Urinary bladder (tissue), 4 donors: ENCODE data around the gene RAB26. TPM values are rescaled to one million over a fixed set of nuclear protein-coding genes. Genes with fewer than 3 reads are reported as not detected.
A peak's percentile ranks its signal among the peaks of the same experiment; 100 is the strongest.

ENCODE experiments used
- DNase-seq: peaks from one replicate; pipeline ENCODE4 v3.0.0-alpha.2; 2015; ENCODE audit errors: extremely low spot score
- H3K27ac ChIP-seq: one replicate; pipeline ENCODE4 v1.5.1; 2013; ENCODE audit warnings: low read depth, mild to moderate bottlenecking, moderate library complexity
- H3K36me3 ChIP-seq: one replicate; pipeline ENCODE4 v1.6.1; 2013; ENCODE audit warnings: mild to moderate bottlenecking, moderate library complexity; ENCODE audit not compliant: insufficient read depth
- H3K4me1 ChIP-seq: one replicate; pipeline ENCODE4 v1.6.1; 2013; ENCODE audit warnings: mild to moderate bottlenecking, moderate library complexity; ENCODE audit not compliant: insufficient read depth
- H3K4me3 ChIP-seq: one replicate; pipeline ENCODE4 v1.5.1; 2013; ENCODE audit warnings: low read depth, low read length
- WGBS: extraction: QIAGEN DNeasy Blood & Tissue Kit; methylation state at CpG from one replicate; pipeline ENCODE4 v1.1.7; 2013; 5-methylcytosine and 5-hydroxymethylcytosine counted together
- polyA plus RNA-seq: library from polyadenylated mRNA; stranded (reverse); fragments of 200-250 nt; gene quantifications from one replicate; pipeline ENCODE4 v1.2.3, GENCODE V29; 2013
- total RNA-seq: library from RNA; depleted of rRNA; stranded (reverse); fragments of >200 nt; gene quantifications from one replicate; pipeline ENCODE4 v1.2.3, GENCODE V29; 2014
- donor health status: healthy with polysubstance abuse.
- donor health status: healthy.

The RAB26 gene
- total and polyA plus RNA-seq, 2 donors, result 0.63 TPM

GRCh38 chr16:2189252-2189893 is 40.9 kb downstream of the RAB26 start:
- WGBS, result 89% methylated on average over 25 of the region's 25 CpGs
- Histone ChIP-seq H3K27ac (no peak overlapping the region), H3K36me3 (no peaks in the 10 kb centered on the region), H3K4me1 (no peaks in the 10 kb centered on the region), H3K4me3 (no peak overlapping the region)
- no peak for DNase-seq

GRCh38 chr16:2190002-2190658 is 41.7 kb downstream of the RAB26 start:
- Histone ChIP-seq H3K27ac (no peak overlapping the region), H3K36me3 (no peaks in the 10 kb centered on the region), H3K4me3 (no peak overlapping the region), H3K4me1 (no peaks in the 10 kb centered on the region)
- DNase-seq, result no peak
- WGBS, result 82% methylated on average over 24 of the region's 24 CpGs

- DNase-seq, result no peak
- Histone ChIP-seq H3K36me3 (no peaks in the 10 kb centered on the region), H3K4me1 (no peaks in the 10 kb centered on the region), H3K4me3 (no peak overlapping the region), H3K27ac (no peak overlapping the region)
- 79% methylated on average over 25 of the region's 25 CpGs for WGBS
Observed at GRCh38 chr16:2190659-2191445, 42.4 kb downstream of the RAB26 start.

GRCh38 chr16:2191446-2191706 is 43.0 kb downstream of the RAB26 start:
- no peak for DNase-seq

GRCh38 chr16:2194166-2194834 is 45.9 kb downstream of the RAB26 start:
- Histone ChIP-seq H3K4me1 (no peaks in the 10 kb centered on the region), H3K36me3 (no peaks in the 10 kb centered on the region), H3K4me3 (no peak overlapping the region), H3K27ac (no peak overlapping the region)
- peak; percentile 10 for DNase-seq
- WGBS, result 51% methylated on average over 16 of the region's 16 CpGs

More at GRCh38 chr16:2191446-2191706, 43.0 kb downstream of the RAB26 start:
- Histone ChIP-seq H3K27ac (no peak overlapping the region), H3K4me3 (no peak overlapping the region), H3K36me3 (no peaks in the 10 kb centered on the region), H3K4me1 (no peaks in the 10 kb centered on the region)
- 81% methylated on average over 11 of the region's 11 CpGs for WGBS

- DNase-seq, result no peak
- Histone ChIP-seq H3K36me3 (no peaks in the 10 kb centered on the region), H3K4me3 (no peak overlapping the region), H3K27ac (no peak overlapping the region), H3K4me1 (no peaks in the 10 kb centered on the region)
- 16% methylated on average over 10 of the region's 10 CpGs for WGBS
Observed at GRCh38 chr16:2194852-2195321, 46.5 kb downstream of the RAB26 start.

- Histone ChIP-seq H3K4me1 (no peaks in the 10 kb centered on the region), H3K27ac (no peak overlapping the region), H3K36me3 (no peaks in the 10 kb centered on the region), H3K4me3 (peak overlapping the region; percentile 54)
- WGBS, result 3% methylated on average over 49 of the region's 49 CpGs
- DNase-seq, result no peak
Observed at GRCh38 chr16:2195322-2196161, 47.1 kb downstream of the RAB26 start.

GRCh38 chr16:2196162-2196980 is 47.9 kb downstream of the RAB26 start, which contains the start of gene CASKIN1:
CASKIN1 (minus strand) TSS chr16:2196605; CDS start chr16:2196432, 173 bp downstream.
- Histone ChIP-seq H3K36me3 (no peaks in the 10 kb centered on the region), H3K4me1 (no peaks in the 10 kb centered on the region), H3K27ac (no peak within 1 kb of the TSS), H3K4me3 (peak within 1 kb of the TSS; percentile 54)
- WGBS, result under 1% methylated on average over 114 of the region's 129 CpGs
- no peak for DNase-seq

GRCh38 chr16:2196981-2197511 is 48.6 kb downstream of the RAB26 start:
- peak overlapping the region; percentile 54 for H3K4me3 ChIP-seq
- H3K36me3 ChIP-seq, result no peaks in the 10 kb centered on the region
- DNase-seq, result no peak
- H3K27ac ChIP-seq, result no peak overlapping the region
- no peaks in the 10 kb centered on the region for H3K4me1 ChIP-seq
- 24% methylated on average over 32 of the region's 32 CpGs for WGBS

GRCh38 chr16:2197765-2198164 is 49.3 kb downstream of the RAB26 start:
- no peak overlapping the region for H3K27ac ChIP-seq
- no peaks in the 10 kb centered on the region for H3K4me1 ChIP-seq
- DNase-seq, result no peak
- H3K4me3 ChIP-seq, result no peak overlapping the region
- 82% methylated on average over 6 of the region's 6 CpGs for WGBS
- H3K36me3 ChIP-seq, result no peaks in the 10 kb centered on the region

- Histone ChIP-seq H3K36me3 (no peaks in the 10 kb centered on the region), H3K4me1 (no peaks in the 10 kb centered on the region), H3K4me3 (no peak overlapping the region), H3K27ac (no peak overlapping the region)
- no peak for DNase-seq
- WGBS, result 64% methylated on average over 4 of the region's 4 CpGs
Observed at GRCh38 chr16:2198283-2198682, 49.9 kb downstream of the RAB26 start.

- Histone ChIP-seq H3K27ac (no peak overlapping the region), H3K4me3 (no peak overlapping the region), H3K36me3 (no peaks in the 10 kb centered on the region), H3K4me1 (no peaks in the 10 kb centered on the region)
- 68% methylated on average over 5 of the region's 5 CpGs for WGBS
- DNase-seq, result no peak
Observed at GRCh38 chr16:2199095-2199494, 50.7 kb downstream of the RAB26 start.
